ENCODE measurements around the gene BBS9. TPM values are rescaled to one million over a fixed set of nuclear protein-coding genes. Genes with fewer than 3 reads are reported as not detected.

BBS9 gene
- total RNA-seq, 1 donor, result 29.5 TPM

DNA sequence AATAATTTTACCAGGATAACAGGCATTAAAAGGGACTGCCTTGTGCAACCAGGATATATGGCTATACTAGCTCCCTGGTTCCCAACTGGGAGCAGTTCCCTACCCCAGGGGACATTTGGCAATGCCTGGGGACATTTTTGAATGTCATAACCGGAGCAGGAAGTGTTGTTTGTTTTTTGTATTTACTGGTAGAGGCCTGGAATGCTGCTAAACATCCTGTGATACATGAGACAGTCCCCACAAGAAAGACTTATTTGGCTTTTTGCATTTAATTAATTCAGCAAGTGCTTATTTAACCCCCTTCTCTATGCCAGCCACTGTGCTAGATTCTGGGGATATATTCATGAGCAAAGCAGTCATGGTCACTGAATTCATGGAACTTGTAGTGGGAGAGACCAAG, 181.2 kb downstream of the BBS9 start:
- Histone ChIP-seq H3K9me3 (ENCODE audit: low read depth, low read length) (no peaks in the 10 kb centered on the region), H3K4me3 (ENCODE audit: low read length) (no peak overlapping the region), H3K4me1 (ENCODE audit: insufficient read depth, low read length) (no peaks in the 10 kb centered on the region), H3K27me3 (ENCODE audit: insufficient read depth, low read length) (no peaks in the 10 kb centered on the region)

DNA sequence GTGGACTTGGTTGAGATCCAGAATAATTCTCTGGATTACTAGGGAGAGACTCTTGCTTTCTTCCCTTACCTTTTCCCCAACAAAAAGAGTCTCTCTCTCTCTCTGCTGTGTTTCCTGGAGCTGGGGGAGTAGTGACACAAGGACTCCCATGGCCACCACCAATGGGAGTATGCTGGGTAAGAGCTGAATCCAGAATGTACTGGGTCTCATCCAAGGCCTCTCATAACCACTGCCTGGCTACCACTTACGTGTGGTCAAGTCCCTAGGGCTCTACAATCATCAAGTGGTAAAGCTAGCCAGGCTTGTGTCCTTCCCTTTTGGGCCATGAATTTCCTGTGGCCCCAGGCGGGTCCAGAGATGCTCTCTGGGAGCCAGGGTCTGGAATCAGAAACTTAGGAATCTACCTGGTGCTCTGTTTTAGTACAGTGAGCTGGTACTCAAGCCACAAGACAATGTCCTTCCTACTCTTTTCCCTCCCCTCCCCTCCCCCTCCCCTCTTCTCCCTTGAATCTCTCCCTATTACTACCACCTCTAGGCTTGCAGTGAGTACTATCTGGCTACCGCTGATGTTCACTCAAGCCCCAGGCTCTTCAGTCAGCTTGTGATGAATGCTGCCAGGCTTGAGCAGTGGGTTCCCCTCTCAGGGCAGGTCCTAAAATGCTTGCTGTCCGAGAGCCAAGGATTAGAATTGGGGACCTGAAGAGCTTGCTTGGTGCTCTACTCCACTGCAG, 196.6 kb downstream of the BBS9 start:
- H3K27me3 ChIP-seq (ENCODE audit: insufficient read depth, low read length), result no peaks in the 10 kb centered on the region
- H3K4me1 ChIP-seq (ENCODE audit: insufficient read depth, low read length), result no peaks in the 10 kb centered on the region
- peaks cover 8% of the 10 kb centered on the region for H3K9me3 ChIP-seq (ENCODE audit: low read depth, low read length)
- H3K4me3 ChIP-seq (ENCODE audit: low read length), result no peak overlapping the region

DNA sequence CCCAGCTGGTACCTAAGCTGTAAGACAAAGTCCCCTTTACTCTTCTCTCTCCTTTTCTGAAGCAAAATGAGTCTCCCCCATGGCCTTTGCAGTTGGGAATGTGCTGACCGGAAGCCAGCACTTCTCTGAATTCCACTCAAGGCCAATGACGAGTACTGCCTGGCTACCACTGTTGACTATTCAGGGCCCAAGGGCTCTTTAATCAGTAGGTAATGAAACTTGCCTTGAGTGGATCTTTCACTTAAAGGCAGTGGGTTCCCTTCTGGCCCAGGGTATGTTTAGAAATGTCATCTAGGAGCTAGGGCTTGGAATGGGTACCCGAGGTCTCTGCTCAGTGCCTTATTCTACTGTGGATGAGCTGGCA, 197.1 kb downstream of the BBS9 start:
- H3K4me3 ChIP-seq (ENCODE audit: low read length), result no peak overlapping the region
- peaks cover 8% of the 10 kb centered on the region for H3K9me3 ChIP-seq (ENCODE audit: low read depth, low read length)
- H3K4me1 ChIP-seq (ENCODE audit: insufficient read depth, low read length), result no peaks in the 10 kb centered on the region
- H3K27me3 ChIP-seq (ENCODE audit: insufficient read depth, low read length), result no peaks in the 10 kb centered on the region

DNA sequence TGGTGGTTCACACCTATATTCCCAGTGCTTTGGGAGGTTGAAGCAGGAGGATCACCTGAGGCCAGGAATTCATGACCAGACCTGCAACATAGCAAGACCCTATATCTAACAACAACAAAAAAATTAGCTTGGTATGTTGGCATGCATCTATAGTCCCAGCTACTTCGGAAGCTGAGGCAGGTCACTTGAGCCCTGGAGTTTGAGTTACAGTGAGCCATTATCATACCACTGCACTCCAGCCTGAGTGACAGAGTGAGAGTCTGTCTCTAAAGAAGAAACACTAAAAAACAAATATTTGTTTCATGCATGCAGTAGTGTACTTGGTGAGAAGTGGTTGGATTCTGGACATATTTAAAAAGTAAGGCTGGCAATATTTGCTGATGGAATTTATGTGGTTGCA, 198.1 kb downstream of the BBS9 start:
- Histone ChIP-seq H3K9me3 (ENCODE audit: low read depth, low read length) (peaks cover 6% of the 10 kb centered on the region), H3K27me3 (ENCODE audit: insufficient read depth, low read length) (no peaks in the 10 kb centered on the region), H3K4me3 (ENCODE audit: low read length) (no peak overlapping the region), H3K4me1 (ENCODE audit: insufficient read depth, low read length) (no peaks in the 10 kb centered on the region)

DNA sequence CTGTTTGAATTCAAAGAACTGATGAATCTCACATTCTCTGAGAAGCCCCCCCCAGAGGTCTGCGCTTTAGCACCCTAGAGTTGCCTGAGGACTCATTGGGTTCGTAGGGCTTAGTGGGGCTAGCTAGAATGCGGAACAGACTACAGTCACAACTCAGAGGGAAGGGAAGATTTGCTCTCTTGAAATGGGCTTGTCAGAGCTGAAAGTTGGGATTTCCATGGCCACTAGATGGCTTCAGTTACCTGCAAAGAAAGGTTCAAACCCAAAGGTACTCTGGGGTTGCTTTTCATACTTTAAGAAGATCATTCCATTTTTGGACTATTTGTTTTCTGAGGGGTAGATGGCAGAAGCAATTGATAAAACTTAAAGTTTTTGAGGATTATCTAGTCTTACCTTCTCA, 205.0 kb downstream of the BBS9 start:
- H3K4me1 ChIP-seq (ENCODE audit: insufficient read depth, low read length), result no peaks in the 10 kb centered on the region

DNA sequence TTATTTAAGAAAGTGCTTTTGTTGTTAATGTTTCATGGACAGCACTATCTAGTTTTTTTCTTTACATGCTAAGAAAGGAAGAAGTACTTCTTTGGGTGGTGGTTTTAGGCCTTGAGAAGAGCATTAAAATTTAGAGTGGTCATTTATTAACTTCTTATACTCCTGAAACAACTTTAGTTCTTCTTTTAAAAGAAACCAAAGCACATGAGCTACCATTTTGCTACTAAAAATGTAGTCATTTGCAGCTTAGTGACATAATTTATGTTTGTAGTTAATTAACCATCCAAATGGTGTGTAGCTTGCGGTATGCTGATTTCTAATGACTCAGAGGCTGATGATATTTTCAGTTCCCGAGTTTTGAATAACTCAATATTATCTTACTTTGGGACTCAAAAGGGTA, 207.5 kb downstream of the BBS9 start:
- H3K4me1 ChIP-seq (ENCODE audit: insufficient read depth, low read length), result no peaks in the 10 kb centered on the region

More for the DNA sequence above, 205.0 kb downstream of the BBS9 start:
- no peaks in the 10 kb centered on the region for H3K9me3 ChIP-seq (ENCODE audit: low read depth, low read length)
- no peaks in the 10 kb centered on the region for H3K27me3 ChIP-seq (ENCODE audit: insufficient read depth, low read length)
- H3K4me3 ChIP-seq (ENCODE audit: low read length), result no peak overlapping the region

DNA sequence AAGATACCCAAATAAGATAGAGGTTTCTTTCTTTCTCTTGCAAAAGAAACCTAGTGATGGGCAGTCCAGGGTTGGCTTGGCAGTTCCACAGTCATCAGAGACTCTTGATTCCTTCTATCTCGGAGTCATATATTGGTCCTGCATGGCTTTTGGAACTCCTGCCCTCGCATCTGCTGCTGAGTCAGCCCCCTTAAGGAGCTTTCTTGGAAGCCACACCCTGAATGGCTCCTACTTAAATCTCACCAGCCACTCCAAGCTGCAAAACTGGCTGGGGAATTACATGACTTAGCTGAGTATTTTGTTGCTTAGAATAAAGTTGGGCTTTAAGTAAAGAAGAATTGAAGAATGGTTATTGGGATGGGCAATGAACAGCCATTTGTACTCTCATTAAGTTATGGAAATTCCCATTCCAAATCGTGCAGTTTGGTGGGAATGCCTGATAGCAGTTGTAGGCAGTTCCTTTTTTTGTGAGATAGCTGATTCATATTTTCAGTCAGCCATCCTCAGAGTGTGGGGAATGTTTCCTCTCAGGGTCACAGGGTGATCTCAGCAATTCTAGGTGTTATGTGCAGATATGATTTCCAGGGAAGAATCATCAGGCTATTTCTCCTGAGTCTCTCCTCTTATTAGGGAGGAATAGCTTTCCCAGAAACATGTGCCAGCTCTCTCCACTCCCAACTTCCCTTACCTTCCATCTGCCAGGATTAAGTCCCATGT, 209.9 kb downstream of the BBS9 start:
- Histone ChIP-seq H3K9me3 (ENCODE audit: low read depth, low read length) (no peaks in the 10 kb centered on the region), H3K27me3 (ENCODE audit: insufficient read depth, low read length) (no peaks in the 10 kb centered on the region), H3K4me3 (ENCODE audit: low read length) (no peak overlapping the region), H3K4me1 (ENCODE audit: insufficient read depth, low read length) (no peaks in the 10 kb centered on the region)

More for the DNA sequence above, 207.5 kb downstream of the BBS9 start:
- no peaks in the 10 kb centered on the region for H3K27me3 ChIP-seq (ENCODE audit: insufficient read depth, low read length)
- no peak overlapping the region for H3K4me3 ChIP-seq (ENCODE audit: low read length)
- H3K9me3 ChIP-seq (ENCODE audit: low read depth, low read length), result no peaks in the 10 kb centered on the region

DNA sequence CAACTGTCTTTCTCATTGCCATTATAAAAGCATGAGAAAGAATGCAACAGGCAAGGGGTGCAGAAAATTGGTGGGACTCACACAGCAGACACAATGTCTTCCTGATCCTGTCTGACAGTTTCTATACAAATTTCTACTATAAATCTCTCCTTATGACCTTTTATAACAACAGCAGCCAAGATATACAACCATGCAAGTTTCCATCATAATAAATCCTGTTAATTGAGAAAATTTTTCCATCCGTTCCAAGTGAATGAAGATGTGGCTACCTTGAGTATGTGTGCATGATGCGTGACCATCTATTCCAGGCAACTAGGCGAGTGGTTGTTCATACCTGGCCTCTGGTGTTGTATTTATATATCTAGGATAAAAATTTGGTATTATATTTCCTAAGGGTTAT, 216.7 kb downstream of the BBS9 start:
- Histone ChIP-seq H3K4me1 (ENCODE audit: insufficient read depth, low read length) (no peaks in the 10 kb centered on the region), H3K27me3 (ENCODE audit: insufficient read depth, low read length) (no peaks in the 10 kb centered on the region), H3K4me3 (ENCODE audit: low read length) (no peak overlapping the region), H3K9me3 (ENCODE audit: low read depth, low read length) (no peaks in the 10 kb centered on the region)

DNA sequence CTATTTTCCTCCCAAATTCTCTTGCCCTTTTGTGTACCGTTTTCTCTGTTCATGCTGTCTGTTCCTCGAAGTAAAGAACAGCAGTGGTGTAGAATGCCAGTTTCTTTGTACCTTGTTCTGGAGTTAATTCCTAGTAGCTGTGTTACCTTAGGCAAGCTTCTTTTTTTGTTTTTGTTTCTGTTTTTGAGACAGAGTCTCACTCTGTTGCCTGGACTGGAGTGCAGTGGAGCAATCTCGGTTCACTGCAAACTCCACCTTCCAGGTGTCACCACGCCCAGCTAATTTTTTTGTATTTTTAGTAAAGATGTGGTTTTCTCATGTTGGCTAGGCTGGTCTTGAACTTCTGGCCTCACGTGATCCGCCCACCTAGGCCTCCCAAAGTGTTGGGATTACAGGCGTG, 221.2 kb downstream of the BBS9 start:
- no peak overlapping the region for H3K4me3 ChIP-seq (ENCODE audit: low read length)
- H3K4me1 ChIP-seq (ENCODE audit: insufficient read depth, low read length), result no peaks in the 10 kb centered on the region
- no peaks in the 10 kb centered on the region for H3K9me3 ChIP-seq (ENCODE audit: low read depth, low read length)
- no peaks in the 10 kb centered on the region for H3K27me3 ChIP-seq (ENCODE audit: insufficient read depth, low read length)

DNA sequence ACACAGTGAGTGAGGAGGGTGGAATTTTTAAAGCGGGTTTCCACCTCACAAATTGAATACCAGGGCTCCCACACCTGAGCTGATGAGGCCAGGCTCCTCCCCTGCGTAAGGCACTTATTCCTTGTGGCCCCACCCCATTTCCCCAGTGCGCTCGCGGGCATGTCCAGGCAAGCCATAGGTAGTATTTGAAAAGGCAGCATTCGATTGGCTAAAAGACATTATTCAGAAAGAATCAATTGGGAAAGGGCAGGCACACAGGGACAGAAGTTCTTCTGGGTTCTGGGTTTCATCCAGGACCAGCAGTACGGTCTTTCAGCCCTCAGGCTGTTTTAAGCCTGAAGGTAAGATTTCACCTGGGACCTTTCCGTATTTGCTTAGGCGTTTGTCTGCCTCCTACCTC, 222.3 kb downstream of the BBS9 start:
- Histone ChIP-seq H3K27me3 (ENCODE audit: insufficient read depth, low read length) (no peaks in the 10 kb centered on the region), H3K4me3 (ENCODE audit: low read length) (no peak overlapping the region), H3K9me3 (ENCODE audit: low read depth, low read length) (no peaks in the 10 kb centered on the region), H3K4me1 (ENCODE audit: insufficient read depth, low read length) (no peaks in the 10 kb centered on the region)

DNA sequence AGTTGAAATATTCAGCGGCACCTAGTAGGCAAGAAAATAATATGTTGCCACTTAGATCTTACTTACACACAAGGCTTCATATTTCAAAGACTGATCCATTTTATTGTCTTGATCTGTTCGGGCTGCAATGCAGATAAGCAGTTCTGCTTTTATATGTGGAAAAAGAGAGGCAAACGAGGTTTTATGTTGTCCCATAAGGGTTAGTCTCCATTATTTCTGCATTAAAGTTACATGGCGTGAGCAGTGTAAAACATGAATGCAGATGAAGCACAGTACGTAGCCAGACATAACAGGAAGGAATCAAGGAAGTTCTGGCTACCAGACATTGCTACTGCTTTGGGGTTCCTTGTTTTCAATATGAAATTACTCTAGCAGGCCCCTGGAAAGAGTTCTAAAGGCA, 224.8 kb downstream of the BBS9 start:
- no peaks in the 10 kb centered on the region for H3K27me3 ChIP-seq (ENCODE audit: insufficient read depth, low read length)
- H3K4me3 ChIP-seq (ENCODE audit: low read length), result no peak overlapping the region
- H3K9me3 ChIP-seq (ENCODE audit: low read depth, low read length), result no peaks in the 10 kb centered on the region
- H3K4me1 ChIP-seq (ENCODE audit: insufficient read depth, low read length), result no peaks in the 10 kb centered on the region

DNA sequence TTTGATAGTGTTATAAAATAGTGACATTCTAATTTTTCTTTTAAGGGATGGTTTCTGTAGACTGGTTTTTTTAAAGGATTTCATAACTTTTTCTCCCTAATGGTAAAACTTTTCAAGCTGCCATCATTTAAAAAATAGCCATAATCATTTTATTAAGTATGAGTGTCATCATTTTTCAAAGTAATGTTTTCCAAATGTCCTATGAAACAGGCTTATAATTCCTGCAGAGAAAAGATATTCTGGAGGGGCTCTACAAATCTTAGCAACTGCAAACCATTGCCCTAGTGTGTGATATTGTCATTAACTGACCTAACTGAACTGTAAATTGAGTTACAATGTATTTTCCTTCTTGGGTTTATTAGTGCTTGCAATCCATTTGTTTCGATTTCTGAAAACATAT, 226.0 kb downstream of the BBS9 start:
- H3K27me3 ChIP-seq (ENCODE audit: insufficient read depth, low read length), result no peaks in the 10 kb centered on the region
- no peaks in the 10 kb centered on the region for H3K4me1 ChIP-seq (ENCODE audit: insufficient read depth, low read length)
- H3K9me3 ChIP-seq (ENCODE audit: low read depth, low read length), result no peaks in the 10 kb centered on the region
- H3K4me3 ChIP-seq (ENCODE audit: low read length), result no peak overlapping the region

DNA sequence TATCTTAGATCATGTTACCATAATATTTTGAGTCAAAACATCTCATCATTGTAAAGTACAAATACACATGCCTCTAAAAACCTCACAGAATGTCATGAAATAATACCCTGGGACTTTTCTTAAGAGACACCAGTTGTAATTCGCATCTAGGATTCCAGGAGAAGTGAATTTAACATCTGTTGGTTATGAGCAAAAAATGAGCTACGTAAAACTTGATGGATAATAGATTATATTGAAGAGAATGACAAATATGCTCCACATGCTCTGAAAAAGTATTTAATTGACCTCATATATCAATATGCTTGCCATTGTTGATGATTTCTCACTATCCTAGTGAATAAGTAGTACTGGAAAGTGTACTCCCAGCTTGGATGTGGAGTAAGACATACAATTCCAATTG, 227.0 kb downstream of the BBS9 start:
- Histone ChIP-seq H3K9me3 (ENCODE audit: low read depth, low read length) (no peaks in the 10 kb centered on the region), H3K27me3 (ENCODE audit: insufficient read depth, low read length) (no peaks in the 10 kb centered on the region), H3K4me1 (ENCODE audit: insufficient read depth, low read length) (no peaks in the 10 kb centered on the region), H3K4me3 (ENCODE audit: low read length) (no peak overlapping the region)

DNA sequence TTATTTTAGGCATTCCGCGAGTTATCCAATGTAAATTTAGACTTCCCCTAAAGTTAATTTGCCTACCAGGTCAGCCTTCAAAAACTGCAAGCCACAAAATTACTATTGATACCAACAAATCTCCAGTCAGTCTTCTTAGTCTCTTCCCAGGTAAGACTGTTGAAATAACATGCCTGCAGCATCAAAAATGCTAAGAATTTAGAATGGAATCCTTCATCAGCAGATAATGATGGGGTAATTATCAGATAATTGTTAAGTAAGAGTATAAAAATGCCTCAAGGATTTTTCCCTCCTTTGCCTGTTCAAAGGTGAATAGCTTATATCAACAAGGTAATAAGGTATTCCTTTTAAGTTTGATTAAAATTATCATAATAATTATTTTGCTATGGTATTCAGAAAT, 228.5 kb downstream of the BBS9 start:
- Histone ChIP-seq H3K4me3 (ENCODE audit: low read length) (no peak overlapping the region), H3K27me3 (ENCODE audit: insufficient read depth, low read length) (no peaks in the 10 kb centered on the region), H3K4me1 (ENCODE audit: insufficient read depth, low read length) (no peaks in the 10 kb centered on the region), H3K9me3 (ENCODE audit: low read depth, low read length) (no peaks in the 10 kb centered on the region)

DNA sequence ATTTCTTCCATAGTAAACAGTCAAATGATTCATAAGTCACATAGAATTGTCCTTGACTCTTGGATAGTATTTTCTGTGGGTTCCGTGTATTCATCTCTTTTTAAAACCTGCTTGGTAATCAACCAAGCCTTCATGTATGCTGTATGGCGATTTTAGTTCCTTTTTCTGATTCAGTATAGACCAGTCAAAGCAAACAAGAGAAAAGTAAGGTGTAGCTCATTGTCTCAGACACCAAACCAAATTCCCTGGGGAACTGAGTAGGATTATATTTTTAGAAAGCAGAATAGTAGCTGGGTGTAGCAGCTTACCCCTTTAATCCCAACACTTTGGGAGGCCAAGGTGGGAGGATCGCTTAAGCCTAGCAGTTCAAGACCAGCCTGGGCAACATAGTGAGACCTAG, 240.5 kb downstream of the BBS9 start:
- H3K4me1 ChIP-seq (ENCODE audit: insufficient read depth, low read length), result no peaks in the 10 kb centered on the region
- no peaks in the 10 kb centered on the region for H3K9me3 ChIP-seq (ENCODE audit: low read depth, low read length)
- no peak overlapping the region for H3K4me3 ChIP-seq (ENCODE audit: low read length)
- no peaks in the 10 kb centered on the region for H3K27me3 ChIP-seq (ENCODE audit: insufficient read depth, low read length)

DNA sequence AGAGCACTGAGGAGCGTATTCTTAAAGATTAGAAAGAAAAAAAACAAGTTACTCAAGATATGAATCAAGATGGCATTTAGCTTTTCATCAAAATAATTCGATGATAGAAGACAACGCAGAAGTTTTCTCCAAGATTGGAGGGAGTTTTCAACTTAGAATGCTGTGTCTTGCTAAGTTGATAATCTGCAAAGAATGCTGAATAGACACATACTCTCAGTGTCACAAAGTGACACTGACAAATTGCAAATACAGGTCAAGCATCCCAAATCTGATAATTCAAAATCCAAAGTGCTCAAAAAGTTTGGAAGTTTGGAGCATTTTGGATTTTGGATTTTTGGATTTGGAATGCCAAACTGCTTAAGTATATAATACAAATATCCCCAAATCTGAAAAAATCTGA, 243.8 kb downstream of the BBS9 start:
- Histone ChIP-seq H3K27me3 (ENCODE audit: insufficient read depth, low read length) (no peaks in the 10 kb centered on the region), H3K4me1 (ENCODE audit: insufficient read depth, low read length) (no peaks in the 10 kb centered on the region), H3K4me3 (ENCODE audit: low read length) (no peak overlapping the region), H3K9me3 (ENCODE audit: low read depth, low read length) (no peaks in the 10 kb centered on the region)
